SK-N-SH treated with all-trans-retinoic acid at 6 μM for 48 hours (cell line): ENCODE measurements around the gene OR13J1.

Experiments
- ATAC-seq: fragments of 200-7000 bp; cut with Tn5 transposase; 3 replicates; pipeline ENCODE4 v1.9.1; 2020; ENCODE audit warnings: mild to moderate bottlenecking, moderate library complexity
- BACH2 ChIP-seq: fragments of 250-450 bp; sonication (Bioruptor Pico); IDR thresholded peaks from 2 replicates; pipeline ENCODE4 v1.9.0; 2021; ENCODE audit warnings: mild to moderate bottlenecking, borderline replicate concordance
- CREB5 ChIP-seq: fragments of 250-450 bp; sonication (Bioruptor Pico); IDR thresholded peaks from 2 replicates; pipeline ENCODE4 v1.5.1; 2020; ENCODE audit warnings: low read depth, mild to moderate bottlenecking, moderate library complexity
- CSDC2 ChIP-seq: fragments of 250-450 bp; sonication (Bioruptor Pico); IDR thresholded peaks from 2 replicates; pipeline ENCODE4 v1.5.0; 2020; ENCODE audit warnings: mild to moderate bottlenecking, moderate library complexity
- CSRNP3 ChIP-seq: fragments of 250-450 bp; sonication (Bioruptor Pico); IDR thresholded peaks from 2 replicates; pipeline ENCODE4 v1.5.1; 2021; ENCODE audit warnings: mild to moderate bottlenecking, moderate library complexity
- ESRRG ChIP-seq: fragments of 250-450 bp; sonication (Bioruptor Pico); IDR thresholded peaks from 2 replicates; pipeline ENCODE4 v1.6.1; 2021; ENCODE audit warnings: mild to moderate bottlenecking
- GLIS3 ChIP-seq: fragments of 250-450 bp; sonication (Bioruptor Pico); IDR thresholded peaks from 2 replicates; pipeline ENCODE4 v1.5.0; 2020; ENCODE audit warnings: mild to moderate bottlenecking, moderate library complexity
- ISL1 ChIP-seq: fragments of 250-450 bp; sonication (Bioruptor Pico); IDR thresholded peaks from 2 replicates; pipeline ENCODE4 v2.1.2; 2022; ENCODE audit warnings: mild to moderate bottlenecking, moderate library complexity
- OSR1 ChIP-seq: fragments of 250-450 bp; sonication (Bioruptor Pico); IDR thresholded peaks from 2 replicates; pipeline ENCODE4 v1.8.0; 2022; ENCODE audit warnings: moderate library complexity, mild to moderate bottlenecking, inconsistent platforms
- PPARA ChIP-seq: fragments of 250-450 bp; sonication (Bioruptor Pico); IDR thresholded peaks from 2 replicates; pipeline ENCODE4 v1.5.0; 2020; ENCODE audit warnings: mild to moderate bottlenecking, borderline replicate concordance
- RARB ChIP-seq: fragments of 250-450 bp; sonication (Bioruptor Pico); IDR thresholded peaks from 2 replicates; pipeline ENCODE4 v1.8.0; 2021; ENCODE audit warnings: mild to moderate bottlenecking, moderate library complexity
- SNAI2 ChIP-seq: fragments of 250-450 bp; sonication (Bioruptor Pico); IDR thresholded peaks from 2 replicates; pipeline ENCODE4 v1.5.0; 2020; ENCODE audit warnings: mild to moderate bottlenecking, moderate library complexity
- TCF4 ChIP-seq: fragments of 250-450 bp; sonication (Bioruptor Pico); IDR thresholded peaks from 2 replicates; pipeline ENCODE4 v1.8.0; 2021; ENCODE audit warnings: mild to moderate bottlenecking, moderate library complexity, borderline replicate concordance
- TOX ChIP-seq: fragments of 250-450 bp; sonication (Bioruptor Pico); IDR thresholded peaks from 2 replicates; pipeline ENCODE4 v1.8.0; 2021; ENCODE audit warnings: mild to moderate bottlenecking, moderate library complexity, borderline replicate concordance
- ZC3H10 ChIP-seq: fragments of 250-450 bp; sonication (Bioruptor Pico); IDR thresholded peaks from 2 replicates; pipeline ENCODE4 v1.5.1; 2021; ENCODE audit warnings: mild to moderate bottlenecking, moderate library complexity
- ZFP3 ChIP-seq: fragments of 250-450 bp; sonication (Bioruptor Pico); IDR thresholded peaks from 2 replicates; pipeline ENCODE4 v1.5.0; 2020; ENCODE audit warnings: mild to moderate bottlenecking, moderate library complexity
- ZFP30 ChIP-seq: fragments of 450-650 bp; formaldehyde crosslinking; IDR thresholded peaks from 2 replicates; pipeline ENCODE4 v1.5.0; 2022; ENCODE audit warnings: mild to moderate bottlenecking, moderate library complexity
- ZNF565 ChIP-seq: fragments of 450-650 bp; formaldehyde crosslinking; conservative IDR thresholded peaks from 2 replicates; pipeline ENCODE4 v1.5.0; 2020; ENCODE audit warnings: low read depth, mild to moderate bottlenecking, moderate library complexity
- ZNF70 ChIP-seq: fragments of 450-650 bp; formaldehyde crosslinking; IDR thresholded peaks from 2 replicates; pipeline ENCODE4 v1.5.0; 2020; ENCODE audit warnings: mild to moderate bottlenecking, moderate library complexity
- ZNF8 ChIP-seq: fragments of 450-650 bp; formaldehyde crosslinking; IDR thresholded peaks from 2 replicates; pipeline ENCODE4 v1.5.0; 2020; ENCODE audit warnings: mild to moderate bottlenecking, moderate library complexity
- TF ChIP-seq, protein P1 (sequence below): fragments of 250-450 bp; sonication (Bioruptor Pico); IDR thresholded peaks from 2 replicates; pipeline ENCODE4 v1.8.0; 2021; ENCODE audit warnings: low read depth, mild to moderate bottlenecking, moderate library complexity, borderline replicate concordance
- TF ChIP-seq, protein P2 (sequence below): fragments of 250-450 bp; sonication (Bioruptor Pico); IDR thresholded peaks from 2 replicates; pipeline ENCODE4 v1.5.0; 2020; ENCODE audit warnings: mild to moderate bottlenecking, moderate library complexity
- TF ChIP-seq, protein P3 (sequence below): fragments of 250-450 bp; sonication (Bioruptor Pico); IDR thresholded peaks from 2 replicates; pipeline ENCODE4 v1.8.0; 2020; ENCODE audit warnings: mild to moderate bottlenecking, moderate library complexity, borderline replicate concordance

Gene OR13J1

GRCh38 chr9:35868933-35869332, 1.3 kb downstream of the OR13J1 start:
- TF ChIP-seq ZNF70 (CRISPR knock-in tag), result no peak
- no peak for TF ChIP-seq TOX
- no peak for TF ChIP-seq ZNF565
- TF ChIP-seq, protein P1, sequence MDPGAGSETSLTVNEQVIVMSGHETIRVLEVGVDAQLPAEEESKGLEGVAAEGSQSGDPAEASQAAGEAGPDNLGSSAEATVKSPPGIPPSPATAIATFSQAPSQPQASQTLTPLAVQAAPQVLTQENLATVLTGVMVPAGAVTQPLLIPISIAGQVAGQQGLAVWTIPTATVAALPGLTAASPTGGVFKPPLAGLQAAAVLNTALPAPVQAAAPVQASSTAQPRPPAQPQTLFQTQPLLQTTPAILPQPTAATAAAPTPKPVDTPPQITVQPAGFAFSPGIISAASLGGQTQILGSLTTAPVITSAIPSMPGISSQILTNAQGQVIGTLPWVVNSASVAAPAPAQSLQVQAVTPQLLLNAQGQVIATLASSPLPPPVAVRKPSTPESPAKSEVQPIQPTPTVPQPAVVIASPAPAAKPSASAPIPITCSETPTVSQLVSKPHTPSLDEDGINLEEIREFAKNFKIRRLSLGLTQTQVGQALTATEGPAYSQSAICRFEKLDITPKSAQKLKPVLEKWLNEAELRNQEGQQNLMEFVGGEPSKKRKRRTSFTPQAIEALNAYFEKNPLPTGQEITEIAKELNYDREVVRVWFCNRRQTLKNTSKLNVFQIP (CRISPR knock-in tag), result no peak
- TF ChIP-seq CREB5 (CRISPR knock-in tag), result no peak
- TF ChIP-seq, protein P2, sequence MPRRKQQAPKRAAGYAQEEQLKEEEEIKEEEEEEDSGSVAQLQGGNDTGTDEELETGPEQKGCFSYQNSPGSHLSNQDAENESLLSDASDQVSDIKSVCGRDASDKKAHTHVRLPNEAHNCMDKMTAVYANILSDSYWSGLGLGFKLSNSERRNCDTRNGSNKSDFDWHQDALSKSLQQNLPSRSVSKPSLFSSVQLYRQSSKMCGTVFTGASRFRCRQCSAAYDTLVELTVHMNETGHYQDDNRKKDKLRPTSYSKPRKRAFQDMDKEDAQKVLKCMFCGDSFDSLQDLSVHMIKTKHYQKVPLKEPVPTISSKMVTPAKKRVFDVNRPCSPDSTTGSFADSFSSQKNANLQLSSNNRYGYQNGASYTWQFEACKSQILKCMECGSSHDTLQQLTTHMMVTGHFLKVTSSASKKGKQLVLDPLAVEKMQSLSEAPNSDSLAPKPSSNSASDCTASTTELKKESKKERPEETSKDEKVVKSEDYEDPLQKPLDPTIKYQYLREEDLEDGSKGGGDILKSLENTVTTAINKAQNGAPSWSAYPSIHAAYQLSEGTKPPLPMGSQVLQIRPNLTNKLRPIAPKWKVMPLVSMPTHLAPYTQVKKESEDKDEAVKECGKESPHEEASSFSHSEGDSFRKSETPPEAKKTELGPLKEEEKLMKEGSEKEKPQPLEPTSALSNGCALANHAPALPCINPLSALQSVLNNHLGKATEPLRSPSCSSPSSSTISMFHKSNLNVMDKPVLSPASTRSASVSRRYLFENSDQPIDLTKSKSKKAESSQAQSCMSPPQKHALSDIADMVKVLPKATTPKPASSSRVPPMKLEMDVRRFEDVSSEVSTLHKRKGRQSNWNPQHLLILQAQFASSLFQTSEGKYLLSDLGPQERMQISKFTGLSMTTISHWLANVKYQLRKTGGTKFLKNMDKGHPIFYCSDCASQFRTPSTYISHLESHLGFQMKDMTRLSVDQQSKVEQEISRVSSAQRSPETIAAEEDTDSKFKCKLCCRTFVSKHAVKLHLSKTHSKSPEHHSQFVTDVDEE (CRISPR knock-in tag), result no peak
- TF ChIP-seq, protein P3, sequence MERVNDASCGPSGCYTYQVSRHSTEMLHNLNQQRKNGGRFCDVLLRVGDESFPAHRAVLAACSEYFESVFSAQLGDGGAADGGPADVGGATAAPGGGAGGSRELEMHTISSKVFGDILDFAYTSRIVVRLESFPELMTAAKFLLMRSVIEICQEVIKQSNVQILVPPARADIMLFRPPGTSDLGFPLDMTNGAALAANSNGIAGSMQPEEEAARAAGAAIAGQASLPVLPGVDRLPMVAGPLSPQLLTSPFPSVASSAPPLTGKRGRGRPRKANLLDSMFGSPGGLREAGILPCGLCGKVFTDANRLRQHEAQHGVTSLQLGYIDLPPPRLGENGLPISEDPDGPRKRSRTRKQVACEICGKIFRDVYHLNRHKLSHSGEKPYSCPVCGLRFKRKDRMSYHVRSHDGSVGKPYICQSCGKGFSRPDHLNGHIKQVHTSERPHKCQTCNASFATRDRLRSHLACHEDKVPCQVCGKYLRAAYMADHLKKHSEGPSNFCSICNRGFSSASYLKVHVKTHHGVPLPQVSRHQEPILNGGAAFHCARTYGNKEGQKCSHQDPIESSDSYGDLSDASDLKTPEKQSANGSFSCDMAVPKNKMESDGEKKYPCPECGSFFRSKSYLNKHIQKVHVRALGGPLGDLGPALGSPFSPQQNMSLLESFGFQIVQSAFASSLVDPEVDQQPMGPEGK (CRISPR knock-in tag), result no peak
- no peak for TF ChIP-seq ZC3H10 (CRISPR knock-in tag)
- TF ChIP-seq ZFP3 (CRISPR knock-in tag), result no peak
- TF ChIP-seq TCF4 (CRISPR knock-in tag), result no peak
- TF ChIP-seq ESRRG (CRISPR knock-in tag), result no peak
- no peak for TF ChIP-seq ZFP30 (CRISPR knock-in tag)
- TF ChIP-seq ISL1, result no peak
- TF ChIP-seq SNAI2, result no peak
- no peak for TF ChIP-seq OSR1 (CRISPR knock-in tag)
- TF ChIP-seq ZNF8, result no peak
- TF ChIP-seq BACH2, result no peak
- no peak for ATAC-seq

DNA sequence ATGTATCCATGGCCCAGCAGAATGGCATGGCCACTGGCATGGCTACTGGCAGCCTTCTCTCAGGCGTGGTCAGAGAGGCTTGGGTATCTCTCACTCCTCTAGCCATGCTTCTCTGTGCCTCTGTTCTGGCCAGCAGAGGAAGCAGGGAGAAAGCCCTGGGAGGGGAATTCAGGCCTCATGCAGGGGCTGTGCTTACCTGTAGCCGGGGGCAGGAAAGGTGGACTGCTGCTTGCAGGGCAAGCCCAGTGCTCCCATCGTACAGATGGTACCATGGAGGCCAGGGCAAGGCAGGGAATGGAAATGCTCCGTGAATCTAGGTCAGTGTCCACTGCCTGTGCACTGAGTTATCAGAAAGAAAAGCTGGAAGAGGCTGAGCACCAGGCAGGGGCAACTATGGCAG, 2.7 kb downstream of the OR13J1 start:
- ATAC-seq, result no peak
- no peak for TF ChIP-seq TOX
- no peak for TF ChIP-seq ZFP3 (CRISPR knock-in tag)
- TF ChIP-seq, protein P2 (CRISPR knock-in tag), result no peak
- no peak for TF ChIP-seq ZNF70 (CRISPR knock-in tag)
- TF ChIP-seq ESRRG (CRISPR knock-in tag), result no peak
- no peak for TF ChIP-seq CSDC2 (CRISPR knock-in tag)
- TF ChIP-seq OSR1 (CRISPR knock-in tag), result no peak
- TF ChIP-seq, protein P3 (CRISPR knock-in tag), result no peak
- no peak for TF ChIP-seq SNAI2
- TF ChIP-seq ZFP30 (CRISPR knock-in tag), result no peak
- no peak for TF ChIP-seq CSRNP3 (CRISPR knock-in tag)
- TF ChIP-seq PPARA (CRISPR knock-in tag), result no peak
- TF ChIP-seq RARB, result no peak
- no peak for TF ChIP-seq TCF4 (CRISPR knock-in tag)
- no peak for TF ChIP-seq BACH2
- TF ChIP-seq GLIS3 (CRISPR knock-in tag), result no peak
- TF ChIP-seq CREB5 (CRISPR knock-in tag), result no peak
- TF ChIP-seq ZNF565, result no peak
- TF ChIP-seq, protein P1 (CRISPR knock-in tag), result no peak
- TF ChIP-seq ZC3H10 (CRISPR knock-in tag), result no peak
- TF ChIP-seq, all 23 proteins: peak for 0
